ES-I3 (cell line): ENCODE measurements around the gene MAP2K3.

Experiments used
- H3K36me3 ChIP-seq: 2 replicates; pipeline ENCODE4 v1.6.1; 2013; ENCODE audit warnings: mild to moderate bottlenecking, low read length, control low read depth, moderate library complexity; ENCODE audit not compliant: insufficient read depth
- H3K4me1 ChIP-seq: 2 replicates; pipeline ENCODE4 v1.6.1; 2013; ENCODE audit warnings: mild to moderate bottlenecking, control low read depth, low read length; ENCODE audit not compliant: insufficient read depth
- H3K9ac ChIP-seq: 2 replicates; pipeline ENCODE4 v1.6.1; 2013; ENCODE audit warnings: low read depth, mild to moderate bottlenecking, low read length, moderate library complexity
- H3K9me3 ChIP-seq: 2 replicates; pipeline ENCODE4 v1.6.1; 2013; ENCODE audit warnings: mild to moderate bottlenecking, low read length, moderate library complexity; ENCODE audit not compliant: control insufficient read depth, insufficient read depth

MAP2K3 gene

GRCh38 chr17:21283482-21284318 lies 811 bp upstream of the MAP2K3 start:
- H3K4me1 ChIP-seq = peaks cover 27% of the 10 kb centered on the region
- no peaks in the 10 kb centered on the region for H3K36me3 ChIP-seq
- H3K9ac ChIP-seq = peak overlapping the region; percentile 84
- no peaks in the 10 kb centered on the region for H3K9me3 ChIP-seq

- Histone ChIP-seq H3K4me1 (peaks cover 28% of the 10 kb centered on the region), H3K9ac (peak overlapping the region; percentile 84), H3K36me3 (no peaks in the 10 kb centered on the region)
These were observed 904 bp downstream of the MAP2K3 start for GRCh38 chr17:21285164-21286065.

GRCh38 chr17:21286066-21286770 lies 1.7 kb downstream of the MAP2K3 start:
- Histone ChIP-seq H3K4me1 (peaks cover 28% of the 10 kb centered on the region), H3K36me3 (no peaks in the 10 kb centered on the region), H3K9me3 (no peaks in the 10 kb centered on the region), H3K9ac (peak overlapping the region; percentile 84)

More at GRCh38 chr17:21285164-21286065, 904 bp downstream of the MAP2K3 start:
- no peaks in the 10 kb centered on the region for H3K9me3 ChIP-seq

GRCh38 chr17:21286909-21287702 lies 2.6 kb downstream of the MAP2K3 start:
- Histone ChIP-seq H3K9ac (no peak overlapping the region), H3K9me3 (no peaks in the 10 kb centered on the region), H3K4me1 (peaks cover 28% of the 10 kb centered on the region), H3K36me3 (no peaks in the 10 kb centered on the region)

- Histone ChIP-seq H3K9me3 (no peaks in the 10 kb centered on the region), H3K4me1 (peaks cover 28% of the 10 kb centered on the region), H3K36me3 (no peaks in the 10 kb centered on the region), H3K9ac (no peak overlapping the region)
These were observed 3.4 kb downstream of the MAP2K3 start for GRCh38 chr17:21287703-21288449.

- Histone ChIP-seq H3K9me3 (no peaks in the 10 kb centered on the region), H3K36me3 (no peaks in the 10 kb centered on the region), H3K4me1 (peaks cover 28% of the 10 kb centered on the region), H3K9ac (no peak overlapping the region)
These were observed 4.1 kb downstream of the MAP2K3 start for GRCh38 chr17:21288571-21289017.

- Histone ChIP-seq H3K9me3 (no peaks in the 10 kb centered on the region), H3K9ac (no peak overlapping the region), H3K4me1 (peaks cover 28% of the 10 kb centered on the region), H3K36me3 (no peaks in the 10 kb centered on the region)
These were observed 4.8 kb downstream of the MAP2K3 start for GRCh38 chr17:21289175-21289901.

GRCh38 chr17:21289902-21290571 lies 5.5 kb downstream of the MAP2K3 start:
- H3K36me3 ChIP-seq = no peaks in the 10 kb centered on the region
- H3K9me3 ChIP-seq = no peaks in the 10 kb centered on the region
- H3K4me1 ChIP-seq = peaks cover 28% of the 10 kb centered on the region
- H3K9ac ChIP-seq = no peak overlapping the region

- H3K4me1 ChIP-seq = peaks cover 23% of the 10 kb centered on the region
- H3K9ac ChIP-seq = no peak overlapping the region
- no peaks in the 10 kb centered on the region for H3K9me3 ChIP-seq
- no peaks in the 10 kb centered on the region for H3K36me3 ChIP-seq
These were observed 6.8 kb downstream of the MAP2K3 start for GRCh38 chr17:21291357-21291756.

GRCh38 chr17:21291862-21292261 lies 7.4 kb downstream of the MAP2K3 start:
- no peaks in the 10 kb centered on the region for H3K36me3 ChIP-seq
- H3K9ac ChIP-seq = no peak overlapping the region
- H3K9me3 ChIP-seq = no peaks in the 10 kb centered on the region
- peaks cover 18% of the 10 kb centered on the region for H3K4me1 ChIP-seq

GRCh38 chr17:21292867-21293830 lies 8.6 kb downstream of the MAP2K3 start:
- Histone ChIP-seq H3K9ac (no peak overlapping the region), H3K9me3 (no peaks in the 10 kb centered on the region), H3K4me1 (peaks cover 7% of the 10 kb centered on the region), H3K36me3 (no peaks in the 10 kb centered on the region)
